ENCODE measurements around the gene TOPORS.

The TOPORS gene

DNA sequence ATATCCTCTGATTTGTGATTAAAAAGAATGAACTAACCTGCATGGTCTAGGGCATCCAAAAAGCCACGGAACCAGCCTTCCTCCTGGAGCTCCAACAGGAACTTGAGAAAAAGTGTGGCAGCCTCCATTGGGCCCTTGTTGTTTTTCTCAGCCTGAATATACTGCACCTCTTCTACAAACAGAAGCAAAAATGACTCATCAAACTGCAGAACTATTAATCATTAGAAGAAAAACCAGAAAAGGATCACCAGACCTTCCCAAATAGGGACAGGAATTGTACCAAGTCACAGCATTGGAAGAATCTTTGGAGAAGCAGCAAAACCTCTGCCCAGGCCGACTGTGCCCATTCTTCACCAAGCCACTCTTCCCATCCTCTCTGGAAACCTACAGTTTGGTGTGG lies 51.6 kb downstream of the TOPORS start:
- no peak for FAIRE-seq

- no peak for FAIRE-seq
These were observed 54.5 kb downstream of the TOPORS start for GRCh38 chr9:32497921-32498320.

- no peak for FAIRE-seq
These were observed 61.8 kb downstream of the TOPORS start for GRCh38 chr9:32490601-32491000.
